Skeletal muscle cell (primary cell): Measurements from ENCODE around the gene RANBP1.

ENCODE experiments used
- DNase-seq: peaks from one replicate; pipeline ENCODE4 v3.0.0-alpha.2; 2010; ENCODE audit warnings: low read depth
- H3K4me3 ChIP-seq: 2 replicates; pipeline ENCODE4 v1.5.1; 2011; ENCODE audit warnings: low read depth, mild to moderate bottlenecking, control low read depth, low read length, moderate library complexity

The RANBP1 gene

GRCh38 chr22:20145206-20145831 is 29.4 kb downstream of the RANBP1 start:
- H3K4me3 ChIP-seq = no peak overlapping the region
- no peak for DNase-seq

DNA sequence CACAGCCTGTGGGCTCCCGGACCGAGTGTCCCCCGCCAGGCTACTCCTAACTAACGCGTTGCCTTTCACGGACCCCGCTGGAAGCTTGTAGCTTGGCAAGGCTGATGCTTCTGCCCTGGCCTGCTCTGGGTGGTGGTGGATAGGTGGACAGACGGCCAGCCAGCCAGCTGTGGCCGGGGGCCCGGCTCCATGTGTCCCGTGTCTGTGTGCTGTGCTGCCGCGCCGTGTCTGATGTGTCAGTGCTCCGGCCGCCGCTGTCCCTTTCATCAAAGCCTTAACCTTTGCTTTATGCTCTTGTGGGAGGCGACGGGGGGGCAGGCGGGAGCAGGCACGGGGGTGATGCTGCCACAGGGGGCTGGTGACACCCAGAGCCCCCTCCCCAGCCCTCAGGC is 29.9 kb downstream of the RANBP1 start:
- DNase-seq = no peak
- no peak overlapping the region for H3K4me3 ChIP-seq

- DNase-seq = no peak
These were observed 30.9 kb downstream of the RANBP1 start for GRCh38 chr22:20146777-20147176.

GRCh38 chr22:20147237-20147988 is 31.5 kb downstream of the RANBP1 start:
- H3K4me3 ChIP-seq = no peak overlapping the region
- DNase-seq = no peak

More at GRCh38 chr22:20146777-20147176, 30.9 kb downstream of the RANBP1 start:
- no peak overlapping the region for H3K4me3 ChIP-seq

- H3K4me3 ChIP-seq = no peak overlapping the region
- no peak for DNase-seq
These were observed 32.5 kb downstream of the RANBP1 start for GRCh38 chr22:20148414-20148813.

GRCh38 chr22:20149257-20150250 is 33.6 kb downstream of the RANBP1 start:
- no peak for DNase-seq
- no peak overlapping the region for H3K4me3 ChIP-seq

GRCh38 chr22:20150381-20151275 is 34.7 kb downstream of the RANBP1 start, which contains the start of gene CCDC188:
Gene CCDC188 (minus strand): TSS chr22:20151055. CDS start chr22:20150986, 69 bp downstream.
- H3K4me3 ChIP-seq = no peak within 1 kb of the TSS
- DNase-seq = no peak

DNA sequence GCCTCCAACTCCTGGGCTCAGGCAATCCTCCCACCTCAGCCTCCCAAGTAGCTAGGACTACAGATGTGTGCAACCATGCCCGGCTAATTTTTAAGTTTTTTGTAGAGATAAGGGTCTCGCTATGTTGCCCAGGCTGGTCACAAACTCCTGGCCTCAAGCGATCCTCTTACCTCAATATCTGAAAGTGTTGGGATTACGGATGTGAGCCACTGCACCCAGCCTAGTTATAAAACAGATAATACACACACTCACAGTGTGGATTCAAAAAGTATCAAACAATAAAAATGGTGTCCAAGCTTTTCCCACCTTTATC is 35.3 kb downstream of the RANBP1 start:
- no peak for DNase-seq

GRCh38 chr22:20152464-20152890 is 36.6 kb downstream of the RANBP1 start:
- no peak overlapping the region for H3K4me3 ChIP-seq
- DNase-seq = no peak

More for the DNA sequence above, 35.3 kb downstream of the RANBP1 start:
- H3K4me3 ChIP-seq = no peak overlapping the region

DNA sequence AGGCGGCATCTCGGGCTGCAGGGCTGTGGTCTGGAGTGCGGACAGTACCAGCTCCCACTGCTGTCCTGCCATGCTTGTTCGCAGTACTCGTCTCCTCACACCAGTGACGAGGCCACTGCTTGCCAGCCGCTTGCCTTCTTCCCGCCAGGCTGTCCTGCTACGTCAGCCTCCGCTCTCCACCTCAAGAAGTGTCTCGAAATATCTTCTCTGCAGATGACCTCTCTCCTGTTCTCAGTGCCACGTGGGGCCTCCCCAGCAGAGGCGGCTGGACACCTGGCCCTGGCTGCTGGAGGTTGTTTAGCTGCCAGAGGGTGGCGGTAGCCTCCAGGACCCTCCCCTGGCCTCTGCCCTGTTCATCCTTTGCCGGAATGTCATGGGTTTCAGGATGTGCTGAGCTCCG is 38.0 kb downstream of the RANBP1 start:
- DNase-seq = no peak
- no peak overlapping the region for H3K4me3 ChIP-seq

- no peak for DNase-seq
- H3K4me3 ChIP-seq = peak overlapping the region; percentile 45
These were observed 38.8 kb downstream of the RANBP1 start for GRCh38 chr22:20154602-20155187.

DNA sequence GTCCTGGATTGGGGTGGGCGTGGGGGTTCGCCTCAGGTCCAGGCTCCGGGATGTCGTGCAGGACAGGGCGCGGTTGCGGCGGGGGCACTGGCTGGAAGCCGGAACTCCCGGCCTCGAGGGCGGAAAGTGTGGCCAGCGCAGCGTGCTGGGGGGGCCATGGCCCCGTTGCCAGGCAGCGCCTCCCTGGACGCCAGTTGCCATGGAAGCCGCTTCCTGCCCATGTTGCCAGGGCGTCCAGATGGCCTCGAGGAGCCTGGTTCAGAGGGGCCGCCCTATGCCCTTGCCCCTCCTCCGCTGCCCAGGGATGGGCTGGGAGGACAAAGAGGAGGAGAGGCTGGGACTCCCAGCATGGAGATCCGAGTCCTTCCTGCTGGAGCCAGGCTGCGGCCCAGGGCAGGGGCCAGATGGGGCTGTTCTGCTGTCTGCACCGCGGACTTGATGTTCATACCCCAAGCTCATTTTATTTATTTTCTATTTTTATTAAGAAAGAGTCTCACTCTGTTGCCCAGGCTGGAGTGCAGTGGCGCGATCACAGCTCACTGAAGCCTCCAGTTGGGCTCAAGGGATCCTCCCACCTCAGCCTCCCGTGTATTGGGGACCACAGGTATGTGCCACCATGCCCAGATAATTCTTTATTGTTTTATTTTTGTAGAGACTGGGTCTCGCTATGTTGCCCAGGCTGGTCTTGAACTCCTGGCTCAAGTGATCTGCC is 39.6 kb downstream of the RANBP1 start:
- peak overlapping the region; percentile 45 for H3K4me3 ChIP-seq
- no peak for DNase-seq

DNA sequence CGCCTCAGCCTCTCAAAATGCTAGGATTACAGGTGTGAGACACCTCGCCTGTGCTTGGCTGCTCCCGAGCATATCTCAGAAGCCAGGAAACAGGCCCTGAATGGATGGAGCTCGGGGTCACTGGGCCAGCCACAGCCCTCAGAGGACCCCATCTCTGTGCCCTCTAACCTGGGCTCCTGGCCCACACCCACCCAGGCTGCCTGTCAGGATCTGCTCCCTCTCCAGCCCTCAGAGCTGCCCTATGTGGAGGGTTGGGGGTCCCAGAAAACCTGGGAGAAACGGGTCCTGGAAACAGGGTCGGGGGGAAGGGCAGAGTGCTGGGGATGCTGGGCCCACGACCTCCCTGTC is 40.1 kb downstream of the RANBP1 start:
- no peak overlapping the region for H3K4me3 ChIP-seq
- no peak for DNase-seq

DNA sequence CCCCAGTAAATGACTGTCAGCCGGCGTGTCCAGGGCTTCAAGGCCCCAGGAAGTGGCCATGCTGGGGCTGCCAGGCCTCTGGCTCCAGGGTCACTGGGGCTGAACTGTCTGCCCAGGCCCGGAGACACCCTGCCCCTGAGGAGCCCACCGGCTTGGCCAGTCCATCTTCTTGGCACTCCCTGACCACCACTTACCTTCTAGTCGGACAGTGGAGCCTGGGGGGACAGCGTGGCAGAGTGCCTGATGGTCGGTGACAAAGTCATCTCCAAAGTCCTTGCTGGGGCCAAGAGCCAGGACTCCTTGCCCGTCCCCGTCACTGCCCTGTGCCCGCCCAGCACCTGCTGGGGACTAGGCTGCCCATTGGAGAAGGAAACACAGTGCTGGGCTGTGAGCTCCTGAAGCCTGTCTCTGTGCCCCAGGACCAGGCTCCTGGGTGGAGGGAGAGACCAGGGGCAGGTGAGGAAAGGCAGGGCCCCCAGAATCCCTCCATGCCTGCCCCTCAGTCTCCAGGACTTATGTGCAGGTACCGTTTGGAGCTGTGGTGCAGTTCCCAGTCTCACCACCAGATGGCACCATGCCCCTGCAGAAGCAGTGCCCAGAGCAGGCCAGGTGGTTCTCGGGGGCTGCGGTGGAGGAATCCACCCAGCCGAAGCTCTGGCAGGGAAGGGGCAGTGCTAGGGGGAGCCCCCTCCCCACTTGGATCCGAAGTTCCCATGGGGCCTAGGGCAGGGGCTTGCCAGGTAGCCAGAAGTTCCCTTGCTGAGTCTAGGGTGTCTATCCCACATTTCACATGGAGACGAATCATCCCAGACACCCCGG is 40.9 kb downstream of the RANBP1 start:
- DNase-seq = peak; percentile 16
- H3K4me3 ChIP-seq = no peak overlapping the region

DNA sequence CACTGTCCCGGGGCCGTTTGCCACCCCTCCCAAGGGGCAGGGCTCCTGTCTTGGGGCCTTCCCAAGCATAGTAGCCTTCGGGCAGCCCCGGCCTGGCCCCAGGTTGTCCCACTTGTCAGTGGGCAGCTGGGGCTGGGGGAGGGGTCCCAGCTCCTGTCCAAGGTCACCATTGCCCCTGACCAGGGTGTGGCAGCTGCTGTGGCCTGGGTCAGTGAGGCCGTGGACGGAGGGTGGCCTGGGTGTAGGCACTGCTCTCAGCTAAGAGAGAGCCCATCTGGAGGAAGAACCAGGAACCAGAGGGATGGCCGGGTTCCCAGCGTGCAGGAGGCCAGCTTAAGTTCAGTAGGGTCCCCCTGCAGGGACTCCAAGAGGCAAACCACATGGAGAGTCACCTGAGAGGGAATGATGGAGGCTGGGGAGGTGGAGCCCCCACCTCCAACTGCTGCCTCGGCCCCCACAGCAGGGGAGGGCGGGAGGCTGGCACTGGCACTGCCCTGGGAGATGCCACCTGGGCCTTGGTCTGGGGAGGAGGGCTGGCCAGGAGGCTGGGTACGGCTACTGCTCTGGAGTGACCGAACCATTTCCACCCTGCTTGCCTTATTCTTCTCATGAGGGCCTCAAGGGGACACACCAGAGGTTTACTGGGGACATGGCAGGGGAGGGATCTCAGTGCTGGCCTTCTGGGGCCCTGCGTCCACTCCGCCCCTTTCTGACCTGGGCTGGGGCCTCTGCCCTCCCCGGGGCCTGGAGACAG is 41.7 kb downstream of the RANBP1 start:
- H3K4me3 ChIP-seq = no peak overlapping the region
- no peak for DNase-seq

- no peak overlapping the region for H3K4me3 ChIP-seq
These were observed 42.6 kb downstream of the RANBP1 start for GRCh38 chr22:20158391-20159036.

More at GRCh38 chr22:20158391-20159036, 42.6 kb downstream of the RANBP1 start:
- DNase-seq = no peak
